PFSK-1 (cell line): ENCODE measurements around the gene C19orf38.

Experiments used
- FOXP2 ChIP-seq: optimal IDR thresholded peaks from 2 replicates; pipeline ENCODE3; 2011; ENCODE audit warnings: borderline replicate concordance, control low read depth, inconsistent platforms; ENCODE audit not compliant: insufficient read depth; ENCODE audit errors: extremely low read length, extremely low read depth
- POLR2AphosphoS5 ChIP-seq: IDR thresholded peaks from 2 replicates; pipeline ENCODE4 v1.6.1; 2012; ENCODE audit warnings: low read depth, mild to moderate bottlenecking, control low read depth, low read length, moderate library complexity
- REST ChIP-seq, 2 experiments: IDR thresholded peaks; 2 replicates each; pipeline versions ENCODE4 v1.6.1 to v1.8.0; 2011 to 2012; ENCODE audit warnings: low read depth in 2 of 2, low read length in 2 of 2, control low read depth in 1 of 2, inconsistent platforms in 1 of 2, mild to moderate bottlenecking in 1 of 2, moderate library complexity in 1 of 2; ENCODE audit not compliant: insufficient read depth in 1 of 2
- SIN3A ChIP-seq: IDR thresholded peaks from 2 replicates; pipeline ENCODE4 v1.6.1; 2012; ENCODE audit warnings: mild to moderate bottlenecking, low read length, moderate library complexity, borderline replicate concordance; ENCODE audit not compliant: insufficient read depth
- TAF1 ChIP-seq: IDR thresholded peaks from 2 replicates; pipeline ENCODE4 v1.6.1; 2012; ENCODE audit warnings: low read length, control low read depth, borderline replicate concordance; ENCODE audit not compliant: insufficient read depth

Gene C19orf38

GRCh38 chr19:10863107-10863717 lies 15.0 kb downstream of the C19orf38 start:
- TF ChIP-seq FOXP2: no peak
- no peak for TF ChIP-seq TAF1
- no peak for TF ChIP-seq REST (IDR thresholded peaks at IDR 0.05; ENCODE audit: insufficient read depth in 1 of 2, low read depth in 2 of 2, low read length in 2 of 2)

- no peak for TF ChIP-seq TAF1
- no peak for TF ChIP-seq SIN3A
- no peak for TF ChIP-seq FOXP2
- TF ChIP-seq POLR2AphosphoS5: no peak
These were observed 16.3 kb downstream of the C19orf38 start for GRCh38 chr19:10864538-10864899.

- TF ChIP-seq REST (IDR thresholded peaks at IDR 0.05; ENCODE audit: insufficient read depth in 1 of 2, low read depth in 2 of 2, low read length in 2 of 2) (no peak), POLR2AphosphoS5 (no peak), SIN3A (no peak), TAF1 (no peak), FOXP2 (no peak)
These were observed 18.3 kb downstream of the C19orf38 start for GRCh38 chr19:10866495-10866894.

- TF ChIP-seq FOXP2 (no peak), SIN3A (no peak), TAF1 (no peak)
These were observed 20.8 kb downstream of the C19orf38 start for GRCh38 chr19:10868872-10869547.

GRCh38 chr19:10870501-10870954 lies 22.3 kb downstream of the C19orf38 start:
- TF ChIP-seq TAF1: no peak
- TF ChIP-seq POLR2AphosphoS5: no peak; the same call in 1 of the 2 replicates
- no peak for TF ChIP-seq REST (IDR thresholded peaks at IDR 0.05; ENCODE audit: insufficient read depth in 1 of 2, low read depth in 2 of 2, low read length in 2 of 2)
- no peak for TF ChIP-seq SIN3A
- no peak for TF ChIP-seq FOXP2

GRCh38 chr19:10870955-10871603 lies 22.9 kb downstream of the C19orf38 start, which contains the start of gene CARM1:
CARM1 (plus strand) TSS chr19:10871553; CDS start chr19:10871703, 150 bp downstream.
- no peak for TF ChIP-seq REST (IDR thresholded peaks at IDR 0.05; ENCODE audit: insufficient read depth in 1 of 2, low read depth in 2 of 2, low read length in 2 of 2)
- TF ChIP-seq TAF1: no peak
- peak; percentile 88 for TF ChIP-seq FOXP2
